KOPT-K1 (cell line): Measurements from ENCODE around the gene FBXO27.

Experiments
- H3K27ac ChIP-seq: fragments of 200-600 bp; sonication (generic); 2 replicates; pipeline ENCODE4 v1.5.1; 2016; ENCODE audit warnings: antibody characterized with exemption, mild to moderate bottlenecking, low read depth, low read length; ENCODE audit not compliant: poor library complexity, severe bottlenecking
- H3K36me3 ChIP-seq: fragments of 200-600 bp; sonication (generic); 2 replicates; pipeline ENCODE4 v1.5.1; 2017; ENCODE audit warnings: antibody characterized with exemption, mild to moderate bottlenecking, low read length, moderate library complexity; ENCODE audit not compliant: insufficient read depth
- H3K9me3 ChIP-seq: fragments of 200-600 bp; sonication (generic); 2 replicates; pipeline ENCODE4 v1.5.1; 2017; ENCODE audit warnings: antibody characterized with exemption, low read length, mild to moderate bottlenecking; ENCODE audit not compliant: insufficient read depth, poor library complexity, severe bottlenecking

Gene FBXO27

GRCh38 chr19:39053276-39054090 is 21.1 kb upstream of the FBXO27 start:
- H3K27ac ChIP-seq: no peak overlapping the region
- H3K9me3 ChIP-seq: no peaks in the 10 kb centered on the region
- no peaks in the 10 kb centered on the region for H3K36me3 ChIP-seq

- Histone ChIP-seq H3K27ac (no peak overlapping the region), H3K9me3 (no peaks in the 10 kb centered on the region), H3K36me3 (no peaks in the 10 kb centered on the region)
Observed at GRCh38 chr19:39052846-39053245, 20.5 kb upstream of the FBXO27 start.

GRCh38 chr19:39052243-39052746 is 19.9 kb upstream of the FBXO27 start:
- H3K27ac ChIP-seq: no peak overlapping the region
- no peaks in the 10 kb centered on the region for H3K36me3 ChIP-seq
- no peaks in the 10 kb centered on the region for H3K9me3 ChIP-seq

- Histone ChIP-seq H3K36me3 (no peaks in the 10 kb centered on the region), H3K27ac (no peak overlapping the region), H3K9me3 (peaks cover 9% of the 10 kb centered on the region)
Observed at GRCh38 chr19:39047073-39047472, 14.7 kb upstream of the FBXO27 start.

GRCh38 chr19:39046037-39046821 is 13.9 kb upstream of the FBXO27 start:
- Histone ChIP-seq H3K27ac (no peak overlapping the region), H3K9me3 (peaks cover 11% of the 10 kb centered on the region), H3K36me3 (no peaks in the 10 kb centered on the region)

GRCh38 chr19:39045506-39045905 is 13.2 kb upstream of the FBXO27 start:
- peaks cover 13% of the 10 kb centered on the region for H3K9me3 ChIP-seq
- H3K36me3 ChIP-seq: no peaks in the 10 kb centered on the region
- no peak overlapping the region for H3K27ac ChIP-seq

- Histone ChIP-seq H3K9me3 (peaks cover 4% of the 10 kb centered on the region), H3K27ac (no peak overlapping the region), H3K36me3 (no peaks in the 10 kb centered on the region)
Observed at GRCh38 chr19:39038098-39038497, 5.7 kb upstream of the FBXO27 start.

- Histone ChIP-seq H3K9me3 (peaks cover 4% of the 10 kb centered on the region), H3K27ac (no peak overlapping the region), H3K36me3 (no peaks in the 10 kb centered on the region)
Observed at GRCh38 chr19:39037194-39037593, 4.8 kb upstream of the FBXO27 start.

- H3K36me3 ChIP-seq: no peaks in the 10 kb centered on the region
- peaks cover 4% of the 10 kb centered on the region for H3K9me3 ChIP-seq
- no peak overlapping the region for H3K27ac ChIP-seq
Observed at GRCh38 chr19:39036581-39036980, 4.2 kb upstream of the FBXO27 start.

GRCh38 chr19:39031368-39032062 is 834 bp downstream of the FBXO27 start:
- Histone ChIP-seq H3K9me3 (no peaks in the 10 kb centered on the region), H3K36me3 (no peaks in the 10 kb centered on the region), H3K27ac (no peak overlapping the region)

GRCh38 chr19:39030854-39031367 is 1.4 kb downstream of the FBXO27 start:
- Histone ChIP-seq H3K27ac (no peak overlapping the region), H3K9me3 (no peaks in the 10 kb centered on the region)

GRCh38 chr19:39024875-39025641 is 7.3 kb downstream of the FBXO27 start:
- no peaks in the 10 kb centered on the region for H3K9me3 ChIP-seq
- H3K36me3 ChIP-seq: no peaks in the 10 kb centered on the region
- no peak overlapping the region for H3K27ac ChIP-seq

More at GRCh38 chr19:39030854-39031367, 1.4 kb downstream of the FBXO27 start:
- H3K36me3 ChIP-seq: no peaks in the 10 kb centered on the region

GRCh38 chr19:39021063-39021462 is 11.3 kb downstream of the FBXO27 start:
- no peaks in the 10 kb centered on the region for H3K9me3 ChIP-seq
- no peaks in the 10 kb centered on the region for H3K36me3 ChIP-seq
- no peak overlapping the region for H3K27ac ChIP-seq

- Histone ChIP-seq H3K36me3 (no peaks in the 10 kb centered on the region), H3K27ac (no peak overlapping the region), H3K9me3 (no peaks in the 10 kb centered on the region)
Observed at GRCh38 chr19:39017646-39018045, 14.7 kb downstream of the FBXO27 start.
